Stimulated activated naive CD8-positive, alpha-beta T cell treated with anti-CD3 and anti-CD28 coated beads, Interleukin-15, Interleukin-2, amounts not matched to agents 100 ng/mL and 50 ng/mL, for 24 hours (primary cell): ENCODE results near the gene RAPGEF5.

Source experiments
- H3K27ac Mint-ChIP-seq: one replicate; pipeline ENCODE4 v1.8.0; 2021; ENCODE audit warnings: mild to moderate bottlenecking, mixed read lengths
- H3K27me3 Mint-ChIP-seq: one replicate; pipeline ENCODE4 v1.8.0; 2021; ENCODE audit warnings: mixed read lengths
- H3K36me3 Mint-ChIP-seq: one replicate; pipeline ENCODE4 v1.8.0; 2021; ENCODE audit warnings: low read depth, mixed read lengths
- H3K4me1 Mint-ChIP-seq: one replicate; pipeline ENCODE4 v1.8.0; 2021; ENCODE audit warnings: low read depth, mixed read lengths
- H3K4me3 Mint-ChIP-seq: one replicate; pipeline ENCODE4 v1.8.0; 2021; ENCODE audit warnings: mild to moderate bottlenecking, mixed read lengths
- H3K9me3 Mint-ChIP-seq: one replicate; pipeline ENCODE4 v1.8.0; 2021; ENCODE audit warnings: mixed read lengths

The RAPGEF5 gene

GRCh38 chr7:22187691-22188348 is 169.1 kb downstream of the RAPGEF5 start:
- no peaks in the 10 kb centered on the region for H3K9me3 Mint-ChIP-seq
- no peak overlapping the region for H3K4me3 Mint-ChIP-seq
- H3K27ac Mint-ChIP-seq = no peak overlapping the region
- H3K36me3 Mint-ChIP-seq = no peaks in the 10 kb centered on the region
- peaks cover 3% of the 10 kb centered on the region for H3K27me3 Mint-ChIP-seq
- H3K4me1 Mint-ChIP-seq = no peaks in the 10 kb centered on the region

- H3K4me3 Mint-ChIP-seq = no peak overlapping the region
- no peak overlapping the region for H3K27ac Mint-ChIP-seq
- H3K27me3 Mint-ChIP-seq = peaks cover 9% of the 10 kb centered on the region
Observed at GRCh38 chr7:22185559-22185958, 171.4 kb downstream of the RAPGEF5 start.

GRCh38 chr7:22184549-22185199 is 172.3 kb downstream of the RAPGEF5 start:
- Mint-ChIP-seq H3K4me1 (no peaks in the 10 kb centered on the region), H3K4me3 (no peak overlapping the region), H3K27me3 (peaks cover 9% of the 10 kb centered on the region)

More at GRCh38 chr7:22185559-22185958, 171.4 kb downstream of the RAPGEF5 start:
- Mint-ChIP-seq H3K36me3 (no peaks in the 10 kb centered on the region), H3K4me1 (no peaks in the 10 kb centered on the region), H3K9me3 (no peaks in the 10 kb centered on the region)

GRCh38 chr7:22183522-22184280 is 173.3 kb downstream of the RAPGEF5 start:
- H3K4me3 Mint-ChIP-seq = no peak overlapping the region
- H3K4me1 Mint-ChIP-seq = no peaks in the 10 kb centered on the region
- no peak overlapping the region for H3K27ac Mint-ChIP-seq
- no peaks in the 10 kb centered on the region for H3K9me3 Mint-ChIP-seq
- H3K27me3 Mint-ChIP-seq = peaks cover 9% of the 10 kb centered on the region
- H3K36me3 Mint-ChIP-seq = no peaks in the 10 kb centered on the region

More at GRCh38 chr7:22184549-22185199, 172.3 kb downstream of the RAPGEF5 start:
- H3K36me3 Mint-ChIP-seq = no peaks in the 10 kb centered on the region
- no peaks in the 10 kb centered on the region for H3K9me3 Mint-ChIP-seq
- H3K27ac Mint-ChIP-seq = no peak overlapping the region

- H3K9me3 Mint-ChIP-seq = no peaks in the 10 kb centered on the region
- H3K27ac Mint-ChIP-seq = no peak overlapping the region
- no peaks in the 10 kb centered on the region for H3K4me1 Mint-ChIP-seq
- no peaks in the 10 kb centered on the region for H3K36me3 Mint-ChIP-seq
- peaks cover 12% of the 10 kb centered on the region for H3K27me3 Mint-ChIP-seq
- no peak overlapping the region for H3K4me3 Mint-ChIP-seq
Observed at GRCh38 chr7:22182149-22182548, 174.8 kb downstream of the RAPGEF5 start.

- no peak overlapping the region for H3K27ac Mint-ChIP-seq
- no peak overlapping the region for H3K4me3 Mint-ChIP-seq
- peaks cover 12% of the 10 kb centered on the region for H3K27me3 Mint-ChIP-seq
- no peaks in the 10 kb centered on the region for H3K4me1 Mint-ChIP-seq
- no peaks in the 10 kb centered on the region for H3K9me3 Mint-ChIP-seq
- H3K36me3 Mint-ChIP-seq = no peaks in the 10 kb centered on the region
Observed at GRCh38 chr7:22181663-22182062, 175.3 kb downstream of the RAPGEF5 start.

GRCh38 chr7:22179442-22179879 is 177.5 kb downstream of the RAPGEF5 start:
- no peak overlapping the region for H3K4me3 Mint-ChIP-seq
- H3K27me3 Mint-ChIP-seq = peaks cover 9% of the 10 kb centered on the region
- no peaks in the 10 kb centered on the region for H3K36me3 Mint-ChIP-seq
- H3K4me1 Mint-ChIP-seq = peaks cover 4% of the 10 kb centered on the region
- no peak overlapping the region for H3K27ac Mint-ChIP-seq
- no peaks in the 10 kb centered on the region for H3K9me3 Mint-ChIP-seq

- H3K36me3 Mint-ChIP-seq = no peaks in the 10 kb centered on the region
- H3K27me3 Mint-ChIP-seq = peaks cover 9% of the 10 kb centered on the region
- peaks cover 12% of the 10 kb centered on the region for H3K4me1 Mint-ChIP-seq
- H3K4me3 Mint-ChIP-seq = no peak overlapping the region
- no peaks in the 10 kb centered on the region for H3K9me3 Mint-ChIP-seq
- H3K27ac Mint-ChIP-seq = no peak overlapping the region
Observed at GRCh38 chr7:22178735-22179134, 178.2 kb downstream of the RAPGEF5 start.

- Mint-ChIP-seq H3K27me3 (peaks cover 9% of the 10 kb centered on the region), H3K4me3 (no peak overlapping the region), H3K4me1 (peaks cover 13% of the 10 kb centered on the region), H3K36me3 (no peaks in the 10 kb centered on the region), H3K9me3 (no peaks in the 10 kb centered on the region), H3K27ac (no peak overlapping the region)
Observed at GRCh38 chr7:22176791-22177412, 180.1 kb downstream of the RAPGEF5 start.

GRCh38 chr7:22174574-22174953 is 182.4 kb downstream of the RAPGEF5 start:
- peaks cover 13% of the 10 kb centered on the region for H3K4me1 Mint-ChIP-seq
- H3K27ac Mint-ChIP-seq = no peak overlapping the region
- peaks cover 3% of the 10 kb centered on the region for H3K27me3 Mint-ChIP-seq
- no peak overlapping the region for H3K4me3 Mint-ChIP-seq
- no peaks in the 10 kb centered on the region for H3K9me3 Mint-ChIP-seq
- H3K36me3 Mint-ChIP-seq = no peaks in the 10 kb centered on the region

- H3K27ac Mint-ChIP-seq = peak overlapping the region; percentile 26
- no peak overlapping the region for H3K4me3 Mint-ChIP-seq
- H3K36me3 Mint-ChIP-seq = no peaks in the 10 kb centered on the region
- peaks cover 3% of the 10 kb centered on the region for H3K27me3 Mint-ChIP-seq
- no peaks in the 10 kb centered on the region for H3K9me3 Mint-ChIP-seq
- peaks cover 13% of the 10 kb centered on the region for H3K4me1 Mint-ChIP-seq
Observed at GRCh38 chr7:22173685-22174573, 183.0 kb downstream of the RAPGEF5 start.

- H3K36me3 Mint-ChIP-seq = no peaks in the 10 kb centered on the region
Observed at GRCh38 chr7:22168129-22168634, 188.8 kb downstream of the RAPGEF5 start.

GRCh38 chr7:22167482-22167881 is 189.5 kb downstream of the RAPGEF5 start:
- Mint-ChIP-seq H3K9me3 (no peaks in the 10 kb centered on the region), H3K4me3 (no peak overlapping the region), H3K4me1 (no peaks in the 10 kb centered on the region), H3K27ac (no peak overlapping the region), H3K36me3 (no peaks in the 10 kb centered on the region), H3K27me3 (peaks cover 3% of the 10 kb centered on the region)

More at GRCh38 chr7:22168129-22168634, 188.8 kb downstream of the RAPGEF5 start:
- no peak overlapping the region for H3K4me3 Mint-ChIP-seq
- H3K9me3 Mint-ChIP-seq = no peaks in the 10 kb centered on the region
- peaks cover 3% of the 10 kb centered on the region for H3K27me3 Mint-ChIP-seq
- H3K27ac Mint-ChIP-seq = no peak overlapping the region
- no peaks in the 10 kb centered on the region for H3K4me1 Mint-ChIP-seq

GRCh38 chr7:22166928-22167327 is 190.0 kb downstream of the RAPGEF5 start:
- Mint-ChIP-seq H3K4me1 (no peaks in the 10 kb centered on the region), H3K36me3 (no peaks in the 10 kb centered on the region), H3K4me3 (no peak overlapping the region), H3K9me3 (no peaks in the 10 kb centered on the region), H3K27me3 (peaks cover 3% of the 10 kb centered on the region), H3K27ac (no peak overlapping the region)
